ENCODE results near the gene LMTK3.

LMTK3 gene

DNA sequence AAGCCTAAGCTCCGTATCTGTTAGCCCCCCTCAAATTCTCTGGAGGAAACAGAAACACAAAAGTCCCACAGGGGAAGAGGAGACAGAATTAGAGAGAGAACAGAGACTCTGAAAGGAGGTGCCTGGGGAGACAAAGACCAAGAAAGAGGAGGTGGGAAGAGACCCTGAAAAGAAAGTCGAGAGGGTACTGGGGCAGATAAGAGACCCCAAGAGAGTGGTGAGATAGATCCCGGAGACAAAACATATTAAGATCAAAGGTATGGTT lies 66.8 kb downstream of the LMTK3 start:
- Histone ChIP-seq H3K9me3 (ENCODE audit: control insufficient read depth, insufficient read depth, low read length) (no peaks in the 10 kb centered on the region), H3K27ac (ENCODE audit: low read depth, low read length) (peak overlapping the region; percentile 85), H3K4me1 (ENCODE audit: control insufficient read depth, low read length) (peaks cover 25% of the 10 kb centered on the region), H3K27me3 (ENCODE audit: control insufficient read depth, low read length) (no peaks in the 10 kb centered on the region), H3K4me2 (ENCODE audit: low read length) (peak overlapping the region; percentile 86), H3K36me3 (ENCODE audit: control insufficient read depth, low read length) (peaks cover 32% of the 10 kb centered on the region), H3F3A (ENCODE audit: control insufficient read depth, insufficient read depth) (peaks cover 5% of the 10 kb centered on the region; the same call in 1 of the 2 replicates), H3K9me2 (replicated peaks; ENCODE audit: control insufficient read depth, low read length) (no peaks in the 10 kb centered on the region), H3K4me3 (ENCODE audit: low read length) (peak overlapping the region; percentile 78), H4K20me1 (ENCODE audit: control insufficient read depth, insufficient read depth, low read depth, low read length) (peaks cover 9% of the 10 kb centered on the region; the same call in 1 of the 2 replicates), H3K79me2 (ENCODE audit: control insufficient read depth, low read length) (peaks cover 39% of the 10 kb centered on the region)
- TF ChIP-seq EZH2phosphoT487 (IDR thresholded peaks at IDR 0.05; ENCODE audit: borderline replicate concordance, low read length), result no peak
- no peak for TF ChIP-seq CTCF (IDR thresholded peaks at IDR 0.05; ENCODE audit: low read depth, low read length, poor library complexity, severe bottlenecking)

GRCh38 chr19:48444129-48444935 lies 67.3 kb downstream of the LMTK3 start:
- Histone ChIP-seq H3K36me3 (ENCODE audit: control insufficient read depth, low read length) (peaks cover 27% of the 10 kb centered on the region), H3K27ac (ENCODE audit: low read depth, low read length) (peak overlapping the region; percentile 85), H3K4me2 (ENCODE audit: low read length) (peak overlapping the region; percentile 86), H3K4me3 (ENCODE audit: low read length) (peak overlapping the region; percentile 78), H3K27me3 (ENCODE audit: control insufficient read depth, low read length) (no peaks in the 10 kb centered on the region), H4K20me1 (ENCODE audit: control insufficient read depth, insufficient read depth, low read depth, low read length) (peaks cover 9% of the 10 kb centered on the region; the same call in 1 of the 2 replicates), H3K9me3 (ENCODE audit: control insufficient read depth, insufficient read depth, low read length) (no peaks in the 10 kb centered on the region), H3K9me2 (replicated peaks; ENCODE audit: control insufficient read depth, low read length) (no peaks in the 10 kb centered on the region), H3K4me1 (ENCODE audit: control insufficient read depth, low read length) (peaks cover 25% of the 10 kb centered on the region), H3F3A (ENCODE audit: control insufficient read depth, insufficient read depth) (peaks cover 5% of the 10 kb centered on the region; the same call in 1 of the 2 replicates), H3K79me2 (ENCODE audit: control insufficient read depth, low read length) (peaks cover 35% of the 10 kb centered on the region)
- TF ChIP-seq CTCF (IDR thresholded peaks at IDR 0.05; ENCODE audit: low read depth, low read length, poor library complexity, severe bottlenecking) (no peak), EZH2phosphoT487 (IDR thresholded peaks at IDR 0.05; ENCODE audit: borderline replicate concordance, low read length) (no peak)

DNA sequence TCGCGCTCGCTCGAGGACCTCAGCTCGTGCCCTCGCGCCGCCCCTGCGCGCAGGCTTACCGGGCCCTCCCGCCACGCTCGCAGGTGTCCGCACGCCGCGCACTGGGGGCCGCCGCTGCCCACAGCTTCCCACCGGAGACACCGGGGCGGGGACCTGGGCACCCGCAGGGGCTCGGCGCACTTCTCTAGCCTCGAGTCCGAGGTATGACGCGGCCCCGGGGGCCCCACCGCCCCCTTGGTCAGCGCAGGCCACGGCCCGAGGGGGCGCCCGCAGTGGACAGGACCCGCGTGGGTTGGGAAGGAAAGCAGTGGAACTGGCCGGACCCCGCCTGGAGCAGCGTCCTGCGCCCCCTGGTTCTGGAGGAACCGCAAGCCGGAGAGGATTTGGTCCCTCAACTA lies 67.9 kb downstream of the LMTK3 start:
- Histone ChIP-seq H3K9me2 (replicated peaks; ENCODE audit: control insufficient read depth, low read length) (no peaks in the 10 kb centered on the region), H3K4me2 (ENCODE audit: low read length) (no peak overlapping the region; the same call in 1 of the 2 replicates), H3K36me3 (ENCODE audit: control insufficient read depth, low read length) (peaks cover 22% of the 10 kb centered on the region), H4K20me1 (ENCODE audit: control insufficient read depth, insufficient read depth, low read depth, low read length) (peaks cover 9% of the 10 kb centered on the region; the same call in 1 of the 2 replicates), H3K79me2 (ENCODE audit: control insufficient read depth, low read length) (peaks cover 33% of the 10 kb centered on the region), H3K9me3 (ENCODE audit: control insufficient read depth, insufficient read depth, low read length) (no peaks in the 10 kb centered on the region), H3K27me3 (ENCODE audit: control insufficient read depth, low read length) (no peaks in the 10 kb centered on the region), H3F3A (ENCODE audit: control insufficient read depth, insufficient read depth) (peaks cover 5% of the 10 kb centered on the region; the same call in 1 of the 2 replicates), H3K4me3 (ENCODE audit: low read length) (no peak overlapping the region), H3K4me1 (ENCODE audit: control insufficient read depth, low read length) (peaks cover 25% of the 10 kb centered on the region), H3K27ac (ENCODE audit: low read depth, low read length) (no peak overlapping the region)
- no peak for TF ChIP-seq EZH2phosphoT487 (IDR thresholded peaks at IDR 0.05; ENCODE audit: borderline replicate concordance, low read length)
- no peak for TF ChIP-seq CTCF (IDR thresholded peaks at IDR 0.05; ENCODE audit: low read depth, low read length, poor library complexity, severe bottlenecking)
